Left ventricle myocardium inferior (tissue), 1 donor: ENCODE measurements around the gene ZBTB40. TPM values are rescaled to one million over a fixed set of nuclear protein-coding genes. Genes with fewer than 3 reads are reported as not detected.

ENCODE experiments used
- DNase-seq: peaks from one replicate; pipeline ENCODE4 v3.0.0-alpha.2; 2020
- H3K27ac ChIP-seq: fragments of 200-600 bp; replicated peaks from 2 replicates; pipeline ENCODE4 v1.8.0; 2021
- H3K27me3 ChIP-seq: fragments of 200-600 bp; 2 replicates; pipeline ENCODE4 v1.8.0; 2021; ENCODE audit warnings: low read depth
- H3K36me3 ChIP-seq: fragments of 200-600 bp; 2 replicates; pipeline ENCODE4 v1.8.0; 2021
- H3K4me1 ChIP-seq: fragments of 200-600 bp; 2 replicates; pipeline ENCODE4 v1.8.0; 2021
- H3K4me3 ChIP-seq: fragments of 200-600 bp; 2 replicates; pipeline ENCODE4 v1.8.0; 2021; ENCODE audit warnings: mild to moderate bottlenecking, moderate library complexity
- H3K9me3 ChIP-seq: fragments of 200-600 bp; replicated peaks from 2 replicates; pipeline ENCODE4 v1.8.0; 2021
- CTCF ChIP-seq: fragments of 200-600 bp; IDR thresholded peaks from 2 replicates; pipeline ENCODE4 v1.8.0; 2021; ENCODE audit warnings: antibody characterized with exemption, mild to moderate bottlenecking, borderline replicate concordance
- intact Hi-C: fragments of 100-400 bp; cut with micrococcal nuclease; formaldehyde crosslinking; loops from one replicate; pipeline ENCODE4 v1.11.0; 2022
- total RNA-seq: library from RNA; stranded (reverse); fragmentation: NEBNext Ultra II Directional; extraction: Animal tissue kit (Norgen Biotek cat#: 25700); gene quantifications from one replicate; pipeline ENCODE4 v1.2.1, GENCODE V29; 2021
- donor health status: DM: no; HTN: yes; CAD: no; lungs with severe emphysema.

ZBTB40 gene
- total RNA-seq, 1 donor from 2014 or later: 17.9 TPM

GRCh38 chr1:22502202-22502601 is 50.6 kb downstream of the ZBTB40 start:
- no peak overlapping the region for H3K4me3 ChIP-seq
- DNase-seq: no peak
- intact Hi-C loops: no loop called here
- H3K27me3 ChIP-seq: no peaks in the 10 kb centered on the region
- no peaks in the 10 kb centered on the region for H3K9me3 ChIP-seq
- H3K4me1 ChIP-seq: peaks cover 60% of the 10 kb centered on the region
- no peak for TF ChIP-seq CTCF
- no peak overlapping the region for H3K27ac ChIP-seq
- H3K36me3 ChIP-seq: peaks cover 22% of the 10 kb centered on the region

- intact Hi-C loops: no loop called here
- peaks cover 52% of the 10 kb centered on the region for H3K4me1 ChIP-seq
Measured at GRCh38 chr1:22503721-22504410, 52.2 kb downstream of the ZBTB40 start.

GRCh38 chr1:22506130-22506692 is 54.6 kb downstream of the ZBTB40 start:
- TF ChIP-seq CTCF: no peak

More at GRCh38 chr1:22503721-22504410, 52.2 kb downstream of the ZBTB40 start:
- Histone ChIP-seq H3K4me3 (no peak overlapping the region), H3K27me3 (no peaks in the 10 kb centered on the region), H3K36me3 (peaks cover 39% of the 10 kb centered on the region), H3K9me3 (no peaks in the 10 kb centered on the region), H3K27ac (no peak overlapping the region)
- no peak for TF ChIP-seq CTCF
- DNase-seq: no peak

GRCh38 chr1:22507587-22507986 is 55.9 kb downstream of the ZBTB40 start:
- no peak overlapping the region for H3K27ac ChIP-seq
- H3K4me1 ChIP-seq: peaks cover 17% of the 10 kb centered on the region
- peaks cover 75% of the 10 kb centered on the region for H3K36me3 ChIP-seq
- DNase-seq: no peak
- intact Hi-C loops: no loop called here
- no peak overlapping the region for H3K4me3 ChIP-seq
- H3K9me3 ChIP-seq: no peaks in the 10 kb centered on the region
- no peak for TF ChIP-seq CTCF
- no peaks in the 10 kb centered on the region for H3K27me3 ChIP-seq

More at GRCh38 chr1:22506130-22506692, 54.6 kb downstream of the ZBTB40 start:
- DNase-seq: no peak
- intact Hi-C loops: no loop called here
- H3K9me3 ChIP-seq: no peaks in the 10 kb centered on the region
- no peaks in the 10 kb centered on the region for H3K27me3 ChIP-seq
- H3K4me3 ChIP-seq: no peak overlapping the region
- no peak overlapping the region for H3K27ac ChIP-seq
- peaks cover 29% of the 10 kb centered on the region for H3K4me1 ChIP-seq
- H3K36me3 ChIP-seq: peaks cover 61% of the 10 kb centered on the region

GRCh38 chr1:22508329-22508728 is 56.7 kb downstream of the ZBTB40 start:
- Histone ChIP-seq H3K4me3 (no peak overlapping the region), H3K27me3 (no peaks in the 10 kb centered on the region), H3K9me3 (no peaks in the 10 kb centered on the region), H3K27ac (no peak overlapping the region), H3K36me3 (peaks cover 82% of the 10 kb centered on the region), H3K4me1 (peaks cover 13% of the 10 kb centered on the region)
- TF ChIP-seq CTCF: no peak
- intact Hi-C loops: no loop called here
- no peak for DNase-seq
